Measurements from ENCODE around the gene EIF1. TPM values are rescaled to one million over a fixed set of nuclear protein-coding genes. Genes with fewer than 3 reads are reported as not detected.
A peak's percentile ranks its signal among the peaks of the same experiment; 100 is the strongest.

Gene EIF1
- total RNA-seq, 4 donors from 2014 or later, result 172 to 458 (median 243) TPM

GRCh38 chr17:41738077-41738800 is 49.6 kb downstream of the EIF1 start:
- H3K4me3 ChIP-seq, result no peak overlapping the region
- H3K36me3 ChIP-seq, result no peaks in the 10 kb centered on the region
- WGBS, 2 donors, result 24 to 28% methylated on average over 9 to 10 of the region's 10 CpGs
- H3K27ac ChIP-seq, result no peak overlapping the region
- peak; percentile 74 to 82 for DNase-seq (ENCODE audit: low spot score in 2 of 2)
- H3K4me1 ChIP-seq, result peaks cover 0 to 26% (median 11%) of the 10 kb centered on the region in 4 donors
- H3K9me3 ChIP-seq, result no peaks in the 10 kb centered on the region
- H3K27me3 ChIP-seq, result peaks cover 0 to 47% of the 10 kb centered on the region in 2 donors
- no peak for TF ChIP-seq POLR2A (IDR thresholded peaks at IDR 0.05)
- peak; percentile 91 to 98 (median 96) for TF ChIP-seq CTCF (IDR thresholded peaks at IDR 0.05)
- TF ChIP-seq EP300 (IDR thresholded peaks at IDR 0.05), result peak in 1 of 2 donors; percentile 9

- no peak for DNase-seq (ENCODE audit: low spot score in 2 of 2)
- no peak overlapping the region for H3K27ac ChIP-seq
- H3K4me1 ChIP-seq, result peaks cover 0 to 23% (median 10%) of the 10 kb centered on the region in 4 donors
- H3K27me3 ChIP-seq, result peaks cover 0 to 42% of the 10 kb centered on the region in 2 donors
- H3K36me3 ChIP-seq, result no peaks in the 10 kb centered on the region
- 91 to 96% methylated on average over 5 of the region's 5 CpGs for WGBS, 2 donors
- no peak overlapping the region for H3K4me3 ChIP-seq
- no peak for TF ChIP-seq EP300 (IDR thresholded peaks at IDR 0.05)
- TF ChIP-seq POLR2A (IDR thresholded peaks at IDR 0.05), result no peak
- no peak for TF ChIP-seq CTCF (IDR thresholded peaks at IDR 0.05)
- no peaks in the 10 kb centered on the region for H3K9me3 ChIP-seq
These were observed 50.1 kb downstream of the EIF1 start for GRCh38 chr17:41738801-41739112.

- Histone ChIP-seq H3K4me3 (no peak overlapping the region), H3K36me3 (no peaks in the 10 kb centered on the region), H3K4me1 (peaks cover 0 to 13% (median 2%) of the 10 kb centered on the region in 4 donors), H3K27me3 (peaks cover 0 to 31% of the 10 kb centered on the region in 2 donors), H3K27ac (no peak overlapping the region), H3K9me3 (no peaks in the 10 kb centered on the region)
- no peak for DNase-seq (ENCODE audit: low spot score in 2 of 2)
- 58 to 76% methylated on average over 6 to 9 of the region's 9 CpGs for WGBS, 2 donors
- TF ChIP-seq EP300 (IDR thresholded peaks at IDR 0.05), result no peak
- TF ChIP-seq CTCF (IDR thresholded peaks at IDR 0.05), result no peak
- no peak for TF ChIP-seq POLR2A (IDR thresholded peaks at IDR 0.05)
These were observed 51.1 kb downstream of the EIF1 start for GRCh38 chr17:41739661-41740352.

- no peak overlapping the region for H3K4me3 ChIP-seq
- WGBS, 2 donors, result 85 to 86% methylated on average over 5 of the region's 5 CpGs
- H3K9me3 ChIP-seq, result no peaks in the 10 kb centered on the region
- peaks cover 0 to 24% of the 10 kb centered on the region in 2 donors for H3K27me3 ChIP-seq
- DNase-seq (ENCODE audit: low spot score in 2 of 2), result no peak
- no peak overlapping the region for H3K27ac ChIP-seq
- H3K36me3 ChIP-seq, result no peaks in the 10 kb centered on the region
- H3K4me1 ChIP-seq, result peaks cover 0 to 6% (median 0%) of the 10 kb centered on the region in 4 donors
- TF ChIP-seq EP300 (IDR thresholded peaks at IDR 0.05), result no peak
- TF ChIP-seq CTCF (IDR thresholded peaks at IDR 0.05), result no peak
- TF ChIP-seq POLR2A (IDR thresholded peaks at IDR 0.05), result no peak
These were observed 51.8 kb downstream of the EIF1 start for GRCh38 chr17:41740506-41740905.

- WGBS, 2 donors, result 79 to 82% methylated on average over 9 of the region's 9 CpGs
- no peak overlapping the region for H3K4me3 ChIP-seq
- TF ChIP-seq CTCF (IDR thresholded peaks at IDR 0.05) (no peak), EP300 (IDR thresholded peaks at IDR 0.05) (no peak), POLR2A (IDR thresholded peaks at IDR 0.05) (no peak)
- no peaks in the 10 kb centered on the region for H3K36me3 ChIP-seq
- no peak for DNase-seq (ENCODE audit: low spot score in 2 of 2)
- H3K9me3 ChIP-seq, result no peaks in the 10 kb centered on the region
- peaks cover 0 to 12% of the 10 kb centered on the region in 2 donors for H3K27me3 ChIP-seq
- no peak overlapping the region for H3K27ac ChIP-seq
- H3K4me1 ChIP-seq, result peaks cover 0 to 6% (median 0%) of the 10 kb centered on the region in 4 donors
These were observed 53.0 kb downstream of the EIF1 start for GRCh38 chr17:41741709-41742108.

All from tibial nerve (tissue), 4 donors.